ENCODE measurements around the gene TTN.
"Not testable (repeated sequence)": the region's sequence is repeated elsewhere in the genome, so short reads cannot be mapped to it uniquely, and the experiment has no call there.

The TTN gene

DNA sequence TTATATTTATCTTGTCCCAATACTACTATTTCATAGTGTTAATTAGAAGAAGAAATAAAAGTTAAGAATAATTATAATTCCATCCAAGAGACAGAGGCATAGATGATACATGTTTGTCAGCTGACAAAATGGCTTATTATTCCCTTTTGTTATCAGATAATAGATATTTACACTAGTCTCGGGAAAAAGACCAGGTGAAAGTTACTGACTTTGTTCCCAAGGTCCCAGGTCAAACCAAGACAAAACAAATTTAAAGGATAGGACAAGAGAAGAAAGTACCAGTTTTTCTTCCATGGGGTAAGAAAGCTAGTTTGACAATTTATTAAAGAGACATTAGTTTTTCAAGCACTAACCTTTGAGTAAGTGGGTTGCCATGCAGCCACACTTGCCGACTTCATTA is 73.2 kb downstream of the TTN start:
- no peak for DNase-seq (ENCODE audit: low read depth)

DNA sequence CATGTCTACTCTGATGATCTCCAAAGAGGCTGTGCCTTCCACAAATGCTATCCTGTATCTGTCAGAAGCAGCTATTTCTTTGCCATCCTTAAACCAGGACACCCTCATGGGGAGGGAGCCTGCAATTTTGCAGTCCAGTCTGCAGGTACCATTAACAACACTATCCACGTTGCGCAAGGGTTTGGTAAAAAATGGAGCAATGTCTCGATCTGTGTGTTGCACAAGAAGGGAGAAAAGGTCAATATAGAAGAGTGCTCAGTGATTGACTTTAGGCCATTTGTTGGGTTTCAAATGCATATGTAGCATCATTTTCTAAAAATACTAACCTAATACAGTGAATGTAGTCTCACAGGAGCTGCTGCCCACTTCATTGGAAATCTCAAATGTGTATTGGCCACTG is 74.3 kb downstream of the TTN start:
- no peak for DNase-seq (ENCODE audit: low read depth)

GRCh38 chr2:178731300-178731699 is 75.9 kb downstream of the TTN start:
- DNase-seq (ENCODE audit: low read depth) = no peak

DNA sequence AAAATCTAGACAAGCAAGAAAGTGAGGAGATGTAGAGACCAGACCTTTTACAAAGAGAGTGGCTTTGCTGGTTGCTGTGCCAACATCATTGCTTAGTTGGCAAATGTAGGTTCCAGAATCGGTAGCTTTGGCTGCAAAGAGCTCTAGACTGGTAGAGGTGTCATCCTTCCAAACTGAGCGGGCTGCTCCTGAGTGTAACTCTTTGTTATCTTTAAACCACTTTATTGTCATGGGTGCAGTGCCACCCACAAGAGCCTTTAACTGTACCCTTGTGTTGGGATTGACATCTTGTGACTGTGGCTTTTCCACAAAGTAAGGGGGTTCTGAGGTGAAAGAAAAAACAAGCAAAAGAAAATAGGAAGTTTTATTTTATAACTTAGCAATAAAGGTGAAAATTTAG is 77.2 kb downstream of the TTN start:
- no peak for DNase-seq (ENCODE audit: low read depth)

GRCh38 chr2:178723786-178724346 is 83.4 kb downstream of the TTN start:
- DNase-seq (ENCODE audit: low read depth) = no peak

DNA sequence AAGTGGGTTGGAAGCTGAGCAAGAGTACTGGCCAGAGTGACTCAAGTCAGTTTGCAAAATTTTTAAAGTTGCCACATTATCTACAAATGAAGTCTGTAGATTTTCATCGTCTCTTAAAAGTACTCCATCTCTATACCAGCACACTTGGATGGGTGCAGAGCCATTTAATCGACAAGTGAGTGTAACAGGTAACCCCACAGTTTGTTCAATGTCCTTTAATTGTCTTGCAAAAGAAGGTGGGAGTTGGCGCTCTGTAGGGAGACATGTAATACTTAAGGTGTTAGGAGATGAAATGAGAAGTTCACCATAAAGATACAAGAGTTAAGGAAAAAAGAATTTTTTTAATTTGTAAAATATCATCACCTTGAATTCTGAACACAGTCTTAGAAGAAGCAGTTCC is 84.9 kb downstream of the TTN start:
- DNase-seq (ENCODE audit: low read depth) = no peak

GRCh38 chr2:178718988-178719387 is 88.2 kb downstream of the TTN start:
- no peak for DNase-seq (ENCODE audit: low read depth)

GRCh38 chr2:178718283-178718682 is 88.9 kb downstream of the TTN start:
- DNase-seq (ENCODE audit: low read depth) = peak; percentile 6

- no peak for DNase-seq (ENCODE audit: low read depth)
Measured at GRCh38 chr2:178716394-178716793, 90.8 kb downstream of the TTN start.

DNA sequence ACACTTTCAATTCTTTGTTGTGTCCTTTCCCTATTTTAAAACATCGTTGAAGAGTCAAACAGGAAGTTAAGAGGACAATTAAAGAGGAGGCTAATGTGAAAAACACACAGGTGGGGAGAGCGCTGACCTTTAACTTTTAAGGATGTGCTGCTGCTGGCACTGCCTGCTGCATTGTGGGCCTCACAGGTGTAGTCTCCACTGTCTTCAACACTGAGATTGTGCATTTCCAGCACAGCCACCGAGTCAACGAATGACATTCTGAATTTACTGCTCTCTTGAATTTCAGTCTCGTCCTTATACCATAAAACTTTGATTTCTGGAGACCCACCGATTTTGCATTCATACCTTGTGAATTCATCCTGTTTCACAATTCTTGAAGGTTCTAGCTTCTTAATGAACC is 91.9 kb downstream of the TTN start:
- DNase-seq (ENCODE audit: low read depth) = no peak

DNA sequence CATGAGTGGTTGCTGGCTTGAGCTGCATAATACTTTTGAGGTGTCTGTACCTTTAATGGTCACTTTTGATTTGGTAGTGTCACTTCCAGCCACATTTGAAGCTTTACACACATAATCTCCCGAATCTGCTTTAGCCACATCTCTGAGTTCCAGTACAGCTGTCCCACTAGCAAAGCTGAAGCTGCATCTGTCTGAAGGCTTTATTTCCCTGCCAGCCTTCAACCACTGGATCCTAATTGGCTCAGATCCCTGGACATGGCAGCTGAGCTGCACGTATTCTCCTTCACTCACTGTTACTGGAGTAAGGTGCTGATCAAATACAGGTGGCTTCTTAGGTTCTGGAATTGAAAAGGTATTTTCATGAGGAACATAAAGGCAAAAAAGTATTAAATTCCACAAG is 99.7 kb downstream of the TTN start:
- no peak for DNase-seq (ENCODE audit: low read depth)

GRCh38 chr2:178704876-178705275 is 102.3 kb downstream of the TTN start:
- DNase-seq (ENCODE audit: low read depth) = no peak

GRCh38 chr2:178702361-178702760 is 104.9 kb downstream of the TTN start:
- DNase-seq (ENCODE audit: low read depth) = no peak

GRCh38 chr2:178700922-178701342 is 106.3 kb downstream of the TTN start:
- peak; percentile 27 for DNase-seq (ENCODE audit: low read depth)

DNA sequence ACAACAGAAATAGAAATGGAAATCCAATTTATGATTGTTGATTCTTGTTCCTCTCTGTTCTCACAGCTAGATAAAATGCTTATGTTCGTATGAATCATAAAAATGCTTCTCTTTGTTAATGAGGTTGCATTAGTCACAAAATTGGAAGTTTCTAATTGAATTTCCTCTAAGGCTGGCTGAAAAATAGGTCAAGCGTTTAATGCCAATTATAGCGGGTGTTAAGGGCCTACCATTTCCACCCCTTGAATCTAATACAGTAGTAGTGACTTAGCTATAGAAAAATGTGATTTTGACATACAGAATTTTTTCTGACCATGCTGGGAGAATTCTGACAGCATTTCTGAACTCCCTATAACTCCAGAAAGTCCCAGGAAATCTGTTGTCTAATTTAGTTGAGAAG is 107.1 kb downstream of the TTN start:
- DNase-seq (ENCODE audit: low read depth) = no peak

DNA sequence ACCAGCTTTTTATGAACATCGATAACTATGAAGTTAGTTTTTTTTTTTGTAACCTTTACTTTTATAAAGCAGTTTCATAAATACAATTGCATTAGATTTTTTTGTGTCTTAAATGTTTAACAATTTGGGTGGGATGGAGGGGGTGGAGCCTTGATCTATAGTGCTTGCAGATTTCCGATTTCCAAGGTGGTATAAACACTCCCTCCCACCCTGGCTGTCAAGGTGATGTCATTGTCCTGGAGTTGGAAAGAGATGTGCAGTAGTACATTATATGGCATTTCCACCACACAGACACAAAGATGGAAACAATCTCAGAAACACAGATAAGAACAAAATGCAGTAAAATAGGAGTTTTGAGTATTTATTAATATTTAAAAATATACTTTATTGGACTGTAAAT is 114.4 kb downstream of the TTN start:
- no peak for DNase-seq (ENCODE audit: low read depth)

- no peak for DNase-seq (ENCODE audit: low read depth)
Measured at GRCh38 chr2:178689808-178690207, 117.4 kb downstream of the TTN start.

GRCh38 chr2:178683877-178684276 is 123.3 kb downstream of the TTN start:
- DNase-seq (ENCODE audit: low read depth) = no peak

DNA sequence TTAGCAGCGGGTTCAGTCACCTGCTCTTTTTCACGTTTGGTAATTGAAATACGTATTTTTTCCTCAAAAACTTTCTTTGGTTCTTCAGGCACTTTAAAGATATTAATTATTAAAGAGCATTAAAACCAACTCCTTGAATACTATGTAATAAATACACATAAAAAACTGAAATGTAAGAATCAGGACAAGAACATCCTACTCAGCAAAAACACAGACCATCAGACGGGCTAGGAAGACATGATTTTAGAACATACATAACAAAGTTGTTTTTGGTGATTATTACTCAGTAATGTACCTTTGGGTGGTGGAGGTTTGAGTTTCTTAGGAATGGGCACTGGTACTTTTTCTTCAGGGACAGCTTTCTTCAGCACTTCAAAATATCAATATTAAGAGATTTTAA is 126.1 kb downstream of the TTN start:
- DNase-seq (ENCODE audit: low read depth) = no peak

GRCh38 chr2:178679891-178680290 is 127.3 kb downstream of the TTN start:
- no peak for DNase-seq (ENCODE audit: low read depth)

- no peak for DNase-seq (ENCODE audit: low read depth)
Measured at GRCh38 chr2:178677599-178677998, 129.6 kb downstream of the TTN start.

DNA sequence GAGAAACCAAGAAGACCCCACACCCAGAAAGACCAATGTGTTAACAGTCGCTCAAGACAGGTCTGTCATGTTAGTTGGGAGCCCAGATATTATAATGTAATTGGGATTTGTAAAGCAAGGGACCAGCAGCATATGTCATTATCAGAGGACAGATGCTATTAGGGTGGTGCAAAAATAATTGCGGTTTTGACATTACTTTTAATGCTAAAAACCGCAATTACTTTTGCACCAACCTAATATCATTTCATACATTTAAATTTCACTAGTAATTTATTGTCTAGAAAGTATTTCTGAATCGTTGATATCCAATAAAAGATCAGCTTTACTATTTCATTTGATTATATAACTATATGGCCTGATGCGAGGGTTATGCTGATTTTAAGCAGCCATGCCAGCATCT is 131.2 kb downstream of the TTN start:
- no peak for DNase-seq (ENCODE audit: low read depth)

DNA sequence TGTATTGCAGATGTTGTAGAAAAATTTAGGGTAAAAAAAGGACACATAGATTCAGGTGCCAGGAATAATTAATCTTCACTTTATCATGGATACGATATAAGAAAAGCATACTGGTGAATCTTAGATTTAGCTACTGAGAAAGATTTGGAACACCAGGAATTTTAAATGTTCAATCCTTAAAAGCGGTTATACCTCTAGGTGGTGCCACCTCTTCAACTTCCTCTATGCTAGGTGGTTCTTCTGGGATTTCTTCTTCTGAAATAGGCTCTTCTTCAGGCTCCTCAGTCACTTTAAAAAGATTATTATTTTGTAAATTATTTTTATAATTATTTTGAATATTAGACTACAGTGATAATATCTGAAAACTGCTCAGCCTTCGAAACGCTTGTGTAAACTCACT is 133.1 kb downstream of the TTN start:
- DNase-seq (ENCODE audit: low read depth) = no peak

- no peak for DNase-seq (ENCODE audit: low read depth)
Measured at GRCh38 chr2:178666458-178666857, 140.8 kb downstream of the TTN start.

- not testable (repeated sequence) for DNase-seq (ENCODE audit: low read depth)
Measured at GRCh38 chr2:178658480-178658879, 148.7 kb downstream of the TTN start.

Measured in iris pigment epithelial cell (primary cell).